ENCODE data around the gene CNTNAP4. TPM values are rescaled to one million over a fixed set of nuclear protein-coding genes. Genes with fewer than 3 reads are reported as not detected.

Gene CNTNAP4
- polyA plus RNA-seq, 1 donor (not counting 4 experiments of a cell fraction or from before 2014, with no cell fraction given) = 0.08 TPM

GRCh38 chr16:76278086-76278485, 885 bp downstream of the CNTNAP4 start:
- dilution Hi-C loops (cut with MboI; ENCODE audit: extremely low pct_ligation_motif_present, low sequenced_read_pairs) = no loop called here
- DNase-seq (ENCODE audit: low read depth, low spot score) = no peak
- H3K27ac ChIP-seq (ENCODE audit: control insufficient read depth, insufficient read depth, low read length) = no peak overlapping the region
- H3K27me3 ChIP-seq (ENCODE audit: control insufficient read depth, extremely low read depth, insufficient read depth, low read length) = no peaks in the 10 kb centered on the region
- H3K4me1 ChIP-seq (ENCODE audit: control insufficient read depth, extremely low read depth, insufficient read depth, low read length) = no peaks in the 10 kb centered on the region
- H3K9me3 ChIP-seq (ENCODE audit: control insufficient read depth, low read depth, low read length) = no peaks in the 10 kb centered on the region
- H3K4me2 ChIP-seq (ENCODE audit: control insufficient read depth, extremely low read depth, insufficient read depth, low read depth, low read length) = no peak overlapping the region
- H3K9ac ChIP-seq (ENCODE audit: control insufficient read depth, extremely low read depth, insufficient read depth, low read length) = no peak overlapping the region
- H3K4me3 ChIP-seq (ENCODE audit: control insufficient read depth in 2 of 3, extremely low read depth in 1 of 3, insufficient read depth in 2 of 3, low read depth in 1 of 3, low read length in 3 of 3) = no peak overlapping the region
- FAIRE-seq = no peak
- no peaks in the 10 kb centered on the region for H3K79me2 ChIP-seq (ENCODE audit: control insufficient read depth, insufficient read depth, low read length)
- TF ChIP-seq CTCF (optimal IDR thresholded peaks at IDR 0.05 in 1 of 3, IDR thresholded peaks at IDR 0.05 in 1 of 3, conservative IDR thresholded peaks at IDR 0.05 in 1 of 3; ENCODE audit: extremely low read depth in 1 of 3, insufficient read depth in 2 of 3, low read length in 3 of 3) (no peak), EZH2 (IDR thresholded peaks at IDR 0.05; ENCODE audit: low read length) (no peak)
- no peak overlapping the region for H2AFZ ChIP-seq (ENCODE audit: control insufficient read depth, low read length)
- no peaks in the 10 kb centered on the region for H3K9me1 ChIP-seq (ENCODE audit: control insufficient read depth, extremely low read depth, insufficient read depth, low read length)
- H4K20me1 ChIP-seq (ENCODE audit: control insufficient read depth, extremely low read depth, insufficient read depth, low read length) = no peaks in the 10 kb centered on the region
- no peaks in the 10 kb centered on the region for H3K36me3 ChIP-seq (ENCODE audit: control insufficient read depth in 2 of 2, extremely low read depth in 1 of 2, insufficient read depth in 2 of 2, low read length in 2 of 2)

GRCh38 chr16:76278980-76279379, 1.8 kb downstream of the CNTNAP4 start:
- H4K20me1 ChIP-seq (ENCODE audit: control insufficient read depth, extremely low read depth, insufficient read depth, low read length) = no peaks in the 10 kb centered on the region
- no peaks in the 10 kb centered on the region for H3K4me1 ChIP-seq (ENCODE audit: control insufficient read depth, extremely low read depth, insufficient read depth, low read length)
- H3K9ac ChIP-seq (ENCODE audit: control insufficient read depth, extremely low read depth, insufficient read depth, low read length) = no peak overlapping the region
- no peaks in the 10 kb centered on the region for H3K36me3 ChIP-seq (ENCODE audit: control insufficient read depth in 2 of 2, extremely low read depth in 1 of 2, insufficient read depth in 2 of 2, low read length in 2 of 2)
- H3K27me3 ChIP-seq (ENCODE audit: control insufficient read depth, extremely low read depth, insufficient read depth, low read length) = no peaks in the 10 kb centered on the region
- DNase-seq (ENCODE audit: low read depth, low spot score) = no peak
- H3K4me2 ChIP-seq (ENCODE audit: control insufficient read depth, extremely low read depth, insufficient read depth, low read depth, low read length) = no peak overlapping the region
- H3K79me2 ChIP-seq (ENCODE audit: control insufficient read depth, insufficient read depth, low read length) = no peaks in the 10 kb centered on the region
- no peaks in the 10 kb centered on the region for H3K9me1 ChIP-seq (ENCODE audit: control insufficient read depth, extremely low read depth, insufficient read depth, low read length)
- TF ChIP-seq EZH2 (IDR thresholded peaks at IDR 0.05; ENCODE audit: low read length) (no peak), CTCF (optimal IDR thresholded peaks at IDR 0.05 in 1 of 3, IDR thresholded peaks at IDR 0.05 in 1 of 3, conservative IDR thresholded peaks at IDR 0.05 in 1 of 3; ENCODE audit: extremely low read depth in 1 of 3, insufficient read depth in 2 of 3, low read length in 3 of 3) (no peak)
- no peak for FAIRE-seq
- H3K9me3 ChIP-seq (ENCODE audit: control insufficient read depth, low read depth, low read length) = no peaks in the 10 kb centered on the region
- H3K4me3 ChIP-seq (ENCODE audit: control insufficient read depth in 2 of 3, extremely low read depth in 1 of 3, insufficient read depth in 2 of 3, low read depth in 1 of 3, low read length in 3 of 3) = no peak overlapping the region
- dilution Hi-C loops (cut with MboI; ENCODE audit: extremely low pct_ligation_motif_present, low sequenced_read_pairs) = no loop called here
- H2AFZ ChIP-seq (ENCODE audit: control insufficient read depth, low read length) = no peak overlapping the region
- no peak overlapping the region for H3K27ac ChIP-seq (ENCODE audit: control insufficient read depth, insufficient read depth, low read length)

Measured in keratinocyte (primary cell).